B cell (primary cell): ENCODE data around the gene TFE3. TPM values are rescaled to one million over a fixed set of nuclear protein-coding genes. Genes with fewer than 3 reads are reported as not detected.

Experiments
- ATAC-seq: fragments of 200-7000 bp; cut with Tn5 transposase; one replicate; pipeline ENCODE4 v1.10.0; 2021; ENCODE audit warnings: low read depth, mild to moderate bottlenecking, moderate number of reproducible peaks, moderate library complexity
- CTCF ChIA-PET: fragments of 350-600 bp; sonication (Branson Sonifier 250); formaldehyde crosslinking; loops from one replicate; lab custom pipeline; 2021; ENCODE audit warnings: antibody characterized with exemption, inconsistent platforms; lab: Charles Lee
- POLR2A ChIA-PET: fragments of 350-600 bp; sonication (Branson Sonifier 250); formaldehyde crosslinking; loops from one replicate; lab custom pipeline; 2021; ENCODE audit warnings: antibody characterized with exemption; lab: Charles Lee
- DNase-seq: peaks from one replicate; pipeline ENCODE4 v3.0.0; 2013
- H2AFZ ChIP-seq: 2 replicates; pipeline ENCODE4 v1.6.1; 2012; ENCODE audit warnings: mild to moderate bottlenecking, low read depth, low read length; ENCODE audit not compliant: insufficient read depth, poor library complexity, severe bottlenecking
- H3K27ac ChIP-seq, 2 donors: 1 replicate in 1 of 2; 2 replicates in 1 of 2; pipeline ENCODE4 v1.5.1; 2012 to 2013; ENCODE audit warnings: low read length in 2 of 2, mild to moderate bottlenecking in 2 of 2, moderate library complexity in 1 of 2
- H3K27me3 ChIP-seq, 4 experiments: fragments of 200-600 bp in 1 of 4; sonication (generic) in 1 of 4; replicated peaks in 1 of 4; 1 replicate in 2 of 4; 2 replicates in 2 of 4; pipeline versions ENCODE4 v1.6.1 to v1.7.0; 2013 to 2016; ENCODE audit warnings: low read length in 3 of 4, mild to moderate bottlenecking in 2 of 4, mixed read lengths in 1 of 4, moderate library complexity in 1 of 4; ENCODE audit not compliant: insufficient read depth in 4 of 4, control insufficient read depth in 3 of 4; ENCODE audit errors: control extremely low read depth in 1 of 4
- H3K36me3 ChIP-seq, 2 experiments: replicated peaks in 1 of 2; 1 replicate in 1 of 2; 2 replicates in 1 of 2; pipeline versions ENCODE4 v1.6.1 to v1.7.1; 2013; ENCODE audit warnings: low read length in 1 of 2; ENCODE audit not compliant: insufficient read depth in 2 of 2, control insufficient read depth in 1 of 2; ENCODE audit errors: control extremely low read depth in 1 of 2, extremely low read depth in 1 of 2
- H3K4me1 ChIP-seq, 2 donors: fragments of 200-600 bp in 1 of 2; sonication (generic) in 1 of 2; 1 replicate in 1 of 2; 2 replicates in 1 of 2; pipeline versions ENCODE4 v1.5.1 to v1.6.1; 2013 to 2017; ENCODE audit warnings: low read length in 2 of 2; ENCODE audit not compliant: control insufficient read depth in 2 of 2, insufficient read depth in 2 of 2
- H3K4me2 ChIP-seq: replicated peaks from 2 replicates; pipeline ENCODE3; 2012; ENCODE audit warnings: mild to moderate bottlenecking, low read depth, low read length; ENCODE audit not compliant: poor library complexity, severe bottlenecking
- H3K4me3 ChIP-seq, 5 experiments: fragments of 200-600 bp in 1 of 5; sonication (generic) in 1 of 5; 1 replicate in 3 of 5; 2 replicates in 2 of 5; pipeline versions ENCODE4 v1.5.1 to v1.7.0; 2011 to 2016; ENCODE audit warnings: low read length in 4 of 5, mild to moderate bottlenecking in 4 of 5, low read depth in 2 of 5, control low read depth in 1 of 5, moderate library complexity in 1 of 5; ENCODE audit not compliant: insufficient read depth in 1 of 5; ENCODE audit errors: control extremely low read depth in 1 of 5, extremely low read depth in 1 of 5
- H3K79me2 ChIP-seq: fragments of 200-600 bp; sonication (generic); one replicate; pipeline ENCODE4 v1.6.0; 2016; ENCODE audit warnings: low read length; ENCODE audit not compliant: control insufficient read depth, insufficient read depth
- H3K9ac ChIP-seq: fragments of 200-600 bp; sonication (generic); 2 replicates; pipeline ENCODE4 v1.6.1; 2017; ENCODE audit warnings: mild to moderate bottlenecking, low read length, moderate library complexity
- H3K9me3 ChIP-seq, 3 donors: one replicate each; pipeline versions ENCODE4 v1.6.1 to v1.7.1; 2013; ENCODE audit warnings: low read length in 2 of 3; ENCODE audit not compliant: control insufficient read depth in 2 of 3, insufficient read depth in 1 of 3; ENCODE audit errors: control extremely low read depth in 1 of 3
- H4K20me1 ChIP-seq: 2 replicates; pipeline ENCODE4 v1.6.0; 2012; ENCODE audit warnings: mild to moderate bottlenecking, low read length; ENCODE audit not compliant: insufficient read depth, control insufficient read depth, poor library complexity, severe bottlenecking
- H3K27ac Mint-ChIP-seq: one replicate; pipeline ENCODE4 v1.8.0; 2021; ENCODE audit warnings: mixed read lengths
- H3K27me3 Mint-ChIP-seq: one replicate; pipeline ENCODE4 v1.8.0; 2021; ENCODE audit warnings: mixed read lengths
- H3K4me1 Mint-ChIP-seq: one replicate; pipeline ENCODE4 v1.8.0; 2021; ENCODE audit warnings: mixed read lengths
- H3K4me3 Mint-ChIP-seq: one replicate; pipeline ENCODE4 v1.8.0; 2021; ENCODE audit warnings: mixed read lengths
- H3K9me3 Mint-ChIP-seq: one replicate; pipeline ENCODE4 v1.8.0; 2022; ENCODE audit warnings: mixed read lengths; ENCODE audit not compliant: insufficient read depth
- CTCF ChIP-seq: fragments of 200-600 bp; IDR thresholded peaks from one replicate; pipeline ENCODE4 v1.8.0; 2022; ENCODE audit warnings: antibody characterized with exemption, mild to moderate bottlenecking
- EZH2 ChIP-seq: IDR thresholded peaks from 2 replicates; pipeline ENCODE4 v1.6.1; 2012; ENCODE audit warnings: borderline replicate concordance, low read depth, mild to moderate bottlenecking, moderate library complexity, low read length; ENCODE audit not compliant: insufficient read depth, poor library complexity, severe bottlenecking
- WGBS: methylation state at CpG from one replicate; pipeline ENCODE4 v1.1.5; 2013; ENCODE audit warnings: missing lambda C conversion rate; ENCODE audit not compliant: insufficient coverage; 5-methylcytosine and 5-hydroxymethylcytosine counted together
- intact Hi-C: fragments of 100-400 bp; cut with micrococcal nuclease; formaldehyde crosslinking; loops from one replicate; pipeline ENCODE4 v1.10.0; 2022
- polyA plus RNA-seq: library from polyadenylated mRNA; depleted of rRNA; stranded (reverse); fragments of >200 nt; gene quantifications from 2 replicates; pipeline ENCODE4 v1.2.3, GENCODE V29; 2012
- total RNA-seq, 2 donors: library from RNA; stranded (reverse); fragments of 120-200 nt in 1 of 2; gene quantifications; 1 replicate in 1 of 2; 2 replicates in 1 of 2; pipeline versions ENCODE4 v1.2.3 to v1.2.4, GENCODE V29; 2013 to 2022

Gene TFE3
- total and polyA plus RNA-seq, 2 donors (not counting 1 experiment from before 2014, with no cell fraction given), result 21.0 to 38.9 TPM

GRCh38 chrX:48989483-48989882 lies 53.7 kb downstream of the TFE3 start:
- no peak for ATAC-seq
- intact Hi-C loops, result no loop called here
- Mint-ChIP-seq H3K9me3 (no peaks in the 10 kb centered on the region), H3K27me3 (no peaks in the 10 kb centered on the region), H3K4me1 (no peaks in the 10 kb centered on the region), H3K27ac (no peak overlapping the region), H3K4me3 (no peak overlapping the region)
- Histone ChIP-seq H3K4me3 (no peak overlapping the region), H3K9ac (no peak overlapping the region), H3K9me3 (no peaks in the 10 kb centered on the region), H3K4me1 (no peaks in the 10 kb centered on the region), H3K4me2 (no peak overlapping the region), H2AFZ (no peak overlapping the region), H3K79me2 (peaks cover 2% of the 10 kb centered on the region), H3K27me3 (no peaks in the 10 kb centered on the region), H3K36me3 (peaks cover 0 to 40% of the 10 kb centered on the region in 2 experiments), H3K27ac (no peak overlapping the region), H4K20me1 (no peaks in the 10 kb centered on the region)
- no peak for TF ChIP-seq CTCF
- no peak for TF ChIP-seq EZH2
- POLR2A ChIA-PET, result no interaction called here
- CTCF ChIA-PET, result no interaction called here
- WGBS, result no CpG with 5 or more reads among the region's 4 CpGs
- DNase-seq, result no peak

GRCh38 chrX:48983896-48984295 lies 59.3 kb downstream of the TFE3 start:
- no peaks in the 10 kb centered on the region for H3K4me1 ChIP-seq
- WGBS, result no CpG with 5 or more reads among the region's 3 CpGs
- no peaks in the 10 kb centered on the region for H3K4me1 Mint-ChIP-seq
- H3K4me3 ChIP-seq, result no peak overlapping the region
- DNase-seq (no peak), ATAC-seq (no peak)
- POLR2A ChIA-PET, result no interaction called here
- no peaks in the 10 kb centered on the region for H3K9me3 Mint-ChIP-seq
- no peaks in the 10 kb centered on the region for H3K79me2 ChIP-seq
- TF ChIP-seq EZH2, result no peak
- TF ChIP-seq CTCF, result no peak
- H4K20me1 ChIP-seq, result no peaks in the 10 kb centered on the region
- no peak overlapping the region for H2AFZ ChIP-seq
- no peaks in the 10 kb centered on the region for H3K9me3 ChIP-seq
- H3K36me3 ChIP-seq, result peaks cover 0 to 36% of the 10 kb centered on the region in 2 experiments
- no peaks in the 10 kb centered on the region for H3K27me3 ChIP-seq
- H3K9ac ChIP-seq, result no peak overlapping the region
- H3K4me2 ChIP-seq, result no peak overlapping the region
- CTCF ChIA-PET, result interaction anchor here (0.7 kb wide), 1 partner anchor 45 kb away, joined by 5 read pairs; no protein-coding TSS in a partner anchor
- H3K27me3 Mint-ChIP-seq, result no peaks in the 10 kb centered on the region
- no peak overlapping the region for H3K27ac Mint-ChIP-seq
- H3K27ac ChIP-seq, result no peak overlapping the region
- intact Hi-C loops, result no loop called here
- no peak overlapping the region for H3K4me3 Mint-ChIP-seq
